H1 (cell line): Measurements from ENCODE around the gene COMMD1.

Experiments
- CTCF ChIP-seq, 3 experiments: IDR thresholded peaks; 1 replicate in 2 of 3; 2 replicates in 1 of 3; pipeline versions ENCODE4 v1.5.1 to v1.6.1; 2011; ENCODE audit warnings: low read length in 3 of 3, mild to moderate bottlenecking in 3 of 3, inconsistent platforms in 2 of 3, low read depth in 1 of 3, moderate library complexity in 1 of 3; ENCODE audit not compliant: insufficient read depth in 1 of 3; ENCODE audit errors: control extremely low read depth in 1 of 3
- EZH2 ChIP-seq: fragments of 200-600 bp; sonication (generic); IDR thresholded peaks from 2 replicates; pipeline ENCODE4 v1.7.1; 2012; ENCODE audit warnings: low read depth, mild to moderate bottlenecking, moderate library complexity, low read length, inconsistent platforms; ENCODE audit not compliant: severe bottlenecking
- GTF2F1 ChIP-seq: IDR thresholded peaks from 2 replicates; pipeline ENCODE4 v1.6.1; 2012; ENCODE audit warnings: low read depth, low read length, improper control_type of control experiment, borderline replicate concordance
- JUN ChIP-seq: IDR thresholded peaks from 2 replicates; pipeline ENCODE4 v1.6.1; 2011; ENCODE audit warnings: low read depth, mild to moderate bottlenecking, improper control_type of control experiment, low read length
- NRF1 ChIP-seq: IDR thresholded peaks from 2 replicates; pipeline ENCODE4 v1.6.1; 2011; ENCODE audit warnings: mild to moderate bottlenecking, low read depth, low read length, improper control_type of control experiment
- POLR2A ChIP-seq, 2 experiments: IDR thresholded peaks; 1 replicate in 1 of 2; 2 replicates in 1 of 2; pipeline ENCODE4 v1.6.1; 2011; ENCODE audit warnings: low read depth in 2 of 2, low read length in 2 of 2, mild to moderate bottlenecking in 2 of 2; ENCODE audit errors: control extremely low read depth in 1 of 2
- POLR2AphosphoS5 ChIP-seq: IDR thresholded peaks from 2 replicates; pipeline ENCODE4 v1.6.1; 2011; ENCODE audit warnings: low read depth, low read length
- RAD21 ChIP-seq, 2 experiments: IDR thresholded peaks in 1 of 2; conservative IDR thresholded peaks in 1 of 2; 2 replicates each; pipeline ENCODE4 v1.6.1; 2011; ENCODE audit warnings: low read depth in 2 of 2, low read length in 2 of 2, improper control_type of control experiment in 1 of 2, inconsistent platforms in 1 of 2, mild to moderate bottlenecking in 1 of 2, moderate library complexity in 1 of 2
- SIX5 ChIP-seq: IDR thresholded peaks from 2 replicates; pipeline ENCODE4 v1.6.1; 2011; ENCODE audit warnings: mild to moderate bottlenecking, low read depth, low read length
- YY1 ChIP-seq: IDR thresholded peaks from 2 replicates; pipeline ENCODE4 v1.6.1; 2011; ENCODE audit warnings: low read depth, mild to moderate bottlenecking, low read length

- TF ChIP-seq RAD21 (IDR thresholded peaks at IDR 0.05 in 1 of 2, conservative IDR thresholded peaks at IDR 0.05 in 1 of 2; ENCODE audit: low read depth in 2 of 2, low read length in 2 of 2) (no peak), YY1 (no peak), POLR2AphosphoS5 (no peak), EZH2 (no peak), CTCF (IDR thresholded peaks at IDR 0.05; ENCODE audit: control extremely low read depth in 1 of 3, insufficient read depth in 1 of 3, low read depth in 1 of 3, low read length in 3 of 3) (no peak), SIX5 (no peak), GTF2F1 (no peak), NRF1 (no peak), POLR2A (IDR thresholded peaks at IDR 0.05; ENCODE audit: control extremely low read depth in 1 of 2, low read depth in 2 of 2, low read length in 2 of 2) (no peak), JUN (no peak)
Observed at GRCh38 chr2:61949714-61950560, 44.5 kb downstream of the COMMD1 start.
